Stimulated activated CD8-positive, alpha-beta memory T cell treated with anti-CD3 and anti-CD28 coated beads, Interleukin-15, amount 100 ng/mL, for 4 hours (primary cell): ENCODE results near the gene PSG11.
"Not testable (repeated sequence)": the region's sequence is repeated elsewhere in the genome, so short reads cannot be mapped to it uniquely, and the experiment has no call there.

Experiments
- DNase-seq, 2 donors: peaks; one replicate each; pipeline ENCODE4 v3.0.0-alpha.2; 2020; ENCODE audit warnings: low read depth in 2 of 2

Gene PSG11

DNA sequence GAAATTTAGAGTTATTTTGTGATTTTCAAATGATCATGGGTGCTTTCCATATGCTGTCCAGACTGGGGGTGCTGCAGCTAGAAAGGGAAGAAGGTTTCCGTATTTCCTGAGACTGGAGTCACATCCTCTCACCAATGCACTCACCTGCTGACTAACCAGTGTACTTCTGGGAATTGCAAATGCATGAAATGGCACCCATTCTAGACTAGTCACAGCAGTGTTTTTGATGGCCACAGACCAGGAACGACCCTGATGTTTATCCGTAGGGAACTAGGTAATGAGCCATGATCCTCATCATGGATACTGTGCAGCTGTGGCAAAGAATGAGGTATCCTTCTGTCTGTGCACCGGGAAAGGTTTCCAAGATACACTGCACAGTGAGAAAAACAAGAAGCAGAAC lies 37.1 kb downstream of the PSG11 start:
- DNase-seq: not testable (repeated sequence)

DNA sequence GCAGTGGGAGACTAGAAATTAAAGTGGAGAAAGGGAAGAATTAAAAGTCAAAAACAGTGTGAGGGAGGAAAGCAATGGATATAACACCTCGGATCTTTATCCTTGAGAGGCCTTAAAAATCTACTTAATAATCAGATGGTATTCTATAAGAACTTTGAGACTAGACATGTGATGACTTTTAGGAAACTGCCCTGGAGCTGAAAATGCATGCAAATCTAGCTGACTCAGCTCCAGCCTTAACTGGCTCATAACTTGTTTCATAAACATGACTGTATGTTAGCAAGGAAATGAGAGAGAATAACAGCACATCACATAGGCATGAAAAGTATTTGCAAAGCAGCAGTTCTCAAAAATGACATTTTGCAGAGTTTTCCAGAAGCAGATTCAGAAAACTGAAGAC lies 38.1 kb downstream of the PSG11 start:
- not testable (repeated sequence) for DNase-seq

DNA sequence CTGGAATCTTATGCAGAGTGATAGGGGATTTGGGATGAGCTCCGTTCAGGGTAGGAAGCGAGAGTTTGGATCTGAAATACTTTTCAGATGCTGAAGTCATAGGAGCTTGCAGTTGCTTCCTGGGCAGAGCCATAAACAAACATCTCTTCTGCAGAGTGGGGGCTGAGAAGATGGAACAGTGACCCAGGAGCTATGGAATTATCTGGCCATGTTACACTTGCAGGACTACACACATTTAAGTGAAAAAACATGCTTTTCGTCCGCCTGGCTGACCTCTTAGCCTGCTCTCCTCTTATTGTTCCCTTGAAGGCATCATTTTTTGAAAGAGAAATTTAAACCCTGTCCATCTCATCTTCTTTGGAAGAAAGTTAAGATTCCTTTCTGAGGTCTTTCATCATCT lies 40.7 kb downstream of the PSG11 start:
- no peak for DNase-seq

DNA sequence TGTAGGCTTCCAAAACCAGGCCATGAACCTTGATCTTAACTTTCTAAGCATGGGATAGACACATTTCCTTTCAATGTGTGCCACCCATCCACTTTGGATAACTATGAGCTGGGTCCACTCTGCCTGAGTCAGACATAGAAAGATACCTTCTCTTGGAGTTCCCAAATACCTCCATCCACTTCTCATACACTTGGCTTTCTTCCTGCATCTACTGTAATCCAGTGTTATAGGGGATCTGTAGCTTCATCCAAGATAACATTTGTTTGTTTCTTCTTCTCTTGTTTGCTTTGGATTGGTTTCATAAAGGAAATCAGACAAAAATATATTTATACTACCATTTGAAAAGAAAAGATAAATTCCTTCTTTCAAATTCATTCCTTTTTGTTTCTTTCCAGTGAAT lies 44.2 kb downstream of the PSG11 start:
- DNase-seq: not testable (repeated sequence)

DNA sequence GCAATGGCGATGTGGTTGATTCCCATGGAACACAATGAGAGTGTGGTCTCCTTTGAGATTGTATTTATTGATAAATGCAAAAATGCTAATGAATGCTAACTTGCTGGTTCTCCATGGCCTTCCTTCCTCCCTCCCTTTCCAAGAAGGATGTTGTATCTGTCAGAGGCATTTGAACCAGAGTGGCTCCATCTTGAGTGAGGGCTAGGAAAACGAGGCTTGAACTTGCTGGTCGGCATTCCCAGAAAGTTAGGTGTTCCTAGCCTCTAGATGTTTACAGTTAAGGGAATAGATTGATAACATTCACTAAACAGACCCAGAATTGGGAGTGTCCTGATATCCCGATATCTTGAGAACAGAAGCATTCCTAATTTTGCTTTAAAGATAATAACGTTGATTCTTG lies 54.8 kb downstream of the PSG11 start:
- DNase-seq: not testable (repeated sequence)

DNA sequence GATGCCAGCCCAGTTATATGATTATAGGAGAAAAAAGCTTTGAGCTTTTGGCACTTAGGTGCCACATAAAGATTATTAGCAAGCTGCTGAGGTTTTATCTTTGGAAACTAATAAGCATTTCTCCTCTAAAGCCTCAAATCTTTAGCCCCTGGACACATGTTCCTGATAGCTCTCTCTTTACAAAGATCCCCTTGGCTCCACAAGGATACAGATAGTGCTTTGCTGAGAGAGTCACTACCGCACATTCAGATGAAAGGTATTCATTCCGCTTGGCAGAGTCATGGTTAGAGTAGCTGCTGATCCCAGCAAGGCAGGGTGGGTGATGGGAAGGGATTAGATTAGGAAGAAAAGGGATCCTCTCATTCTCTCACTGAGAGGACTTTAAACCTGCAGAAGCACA lies 61.1 kb downstream of the PSG11 start:
- no peak for DNase-seq

DNA sequence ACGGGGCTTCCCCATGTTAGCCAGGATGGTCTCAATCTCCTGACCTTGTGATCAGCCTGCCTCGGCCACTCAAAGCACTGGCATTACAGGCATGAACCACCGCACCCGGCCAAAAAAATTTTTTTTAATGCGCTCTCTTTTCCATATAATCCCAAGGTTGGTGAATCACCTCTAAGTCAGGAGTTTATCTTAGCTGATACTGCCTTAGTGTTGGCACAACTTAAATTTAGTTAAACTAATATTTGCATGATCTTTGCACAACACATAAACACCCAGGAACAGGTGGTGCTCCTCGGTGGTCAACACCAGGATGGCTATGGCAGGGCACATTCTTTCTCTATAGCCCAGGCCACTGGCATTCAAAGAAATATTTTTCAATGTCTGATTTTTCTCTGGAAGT lies 65.2 kb downstream of the PSG11 start:
- DNase-seq: no peak
